HS-27A (cell line): Measurements from ENCODE around the gene DNAH2.

ENCODE experiments used
- DNase-seq: peaks from one replicate; pipeline ENCODE4 v3.0.0-alpha.2; 2012; ENCODE audit warnings: low read depth, missing footprints

Gene DNAH2

GRCh38 chr17:7838090-7839075, 120.8 kb downstream of the DNAH2 start:
- DNase-seq = no peak

- no peak for DNase-seq
Measured at GRCh38 chr17:7839190-7839875, 121.8 kb downstream of the DNAH2 start.

GRCh38 chr17:7839876-7840261, 122.3 kb downstream of the DNAH2 start:
- DNase-seq = no peak

GRCh38 chr17:7840441-7840840, 122.9 kb downstream of the DNAH2 start:
- no peak for DNase-seq

GRCh38 chr17:7840875-7841274, 123.3 kb downstream of the DNAH2 start:
- no peak for DNase-seq

- DNase-seq = no peak
Measured at GRCh38 chr17:7841396-7841914, 123.9 kb downstream of the DNAH2 start.

- no peak for DNase-seq
Measured at GRCh38 chr17:7841915-7842379, 124.4 kb downstream of the DNAH2 start.

- no peak for DNase-seq
Measured at GRCh38 chr17:7842380-7843256, 125.1 kb downstream of the DNAH2 start.

- no peak for DNase-seq
Measured at GRCh38 chr17:7843257-7843535, 125.7 kb downstream of the DNAH2 start.

GRCh38 chr17:7843536-7844291, 126.2 kb downstream of the DNAH2 start:
- no peak for DNase-seq

GRCh38 chr17:7844292-7845154, 127.0 kb downstream of the DNAH2 start:
- no peak for DNase-seq

- no peak for DNase-seq
Measured at GRCh38 chr17:7845359-7846062, 128.0 kb downstream of the DNAH2 start.

- no peak for DNase-seq
Measured at GRCh38 chr17:7846063-7846735, 128.7 kb downstream of the DNAH2 start.

GRCh38 chr17:7846765-7847661, 129.5 kb downstream of the DNAH2 start:
- no peak for DNase-seq

- no peak for DNase-seq
Measured at GRCh38 chr17:7848131-7848579, 130.6 kb downstream of the DNAH2 start.

GRCh38 chr17:7848739-7849129, 131.2 kb downstream of the DNAH2 start:
- no peak for DNase-seq

- no peak for DNase-seq
Measured at GRCh38 chr17:7849130-7849750, 131.7 kb downstream of the DNAH2 start.
